Measurements from ENCODE around the gene CHRNG.
A peak's percentile ranks its signal among the peaks of the same experiment; 100 is the strongest.

CHRNG gene

GRCh38 chr2:232578626-232579025 is 39.1 kb downstream of the CHRNG start:
- DNase-seq (ENCODE audit: low spot score) = no peak

- DNase-seq (ENCODE audit: low spot score) = no peak
These were observed 41.1 kb downstream of the CHRNG start for GRCh38 chr2:232580648-232580981.

GRCh38 chr2:232581725-232582124 is 42.2 kb downstream of the CHRNG start:
- DNase-seq (ENCODE audit: low spot score) = no peak

- no peak for DNase-seq (ENCODE audit: low spot score)
These were observed 44.7 kb downstream of the CHRNG start for GRCh38 chr2:232584238-232584637.

- DNase-seq (ENCODE audit: low spot score) = no peak
These were observed 47.5 kb downstream of the CHRNG start for GRCh38 chr2:232586943-232587505.

GRCh38 chr2:232587512-232587911 is 48.0 kb downstream of the CHRNG start:
- no peak for DNase-seq (ENCODE audit: low spot score)

- DNase-seq (ENCODE audit: low spot score) = no peak
These were observed 48.5 kb downstream of the CHRNG start for GRCh38 chr2:232588031-232588430.

GRCh38 chr2:232588680-232589585 is 49.4 kb downstream of the CHRNG start:
- peak; percentile 74 for DNase-seq (ENCODE audit: low spot score)

GRCh38 chr2:232592772-232593395 is 53.4 kb downstream of the CHRNG start:
- DNase-seq (ENCODE audit: low spot score) = no peak

GRCh38 chr2:232593982-232594381 is 54.5 kb downstream of the CHRNG start:
- DNase-seq (ENCODE audit: low spot score) = no peak
